ENCODE results near the gene CABS1. TPM values are rescaled to one million over a fixed set of nuclear protein-coding genes. Genes with fewer than 3 reads are reported as not detected.

CABS1 gene
- total RNA-seq, result not detected

DNA sequence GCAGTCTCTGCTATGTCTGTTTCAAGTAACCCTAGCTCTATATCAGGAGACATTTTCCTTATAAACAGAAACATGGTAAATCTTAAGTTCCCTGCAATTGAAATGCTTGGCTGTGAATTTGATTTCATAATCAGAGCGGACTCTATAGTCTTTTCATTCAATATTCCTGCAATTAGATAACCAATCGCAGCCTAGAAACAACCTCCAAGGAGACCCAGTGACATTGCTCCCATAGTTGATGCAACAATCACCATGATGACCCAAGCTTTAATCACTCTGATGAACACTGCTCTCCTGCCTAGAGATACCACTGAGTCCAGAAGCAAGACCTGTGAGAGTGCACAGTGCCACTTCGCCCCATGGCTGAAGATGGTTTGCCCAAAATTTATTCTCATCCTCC is at the start of gene CABS1:
CABS1 (plus strand) TSS at position 301 of the 400 bp plus-strand sequence; CDS start at position 360, 59 bp downstream.
- CTCF ChIA-PET, result no interaction called here
- intact Hi-C loops (cut with DNase I, micrococcal nuclease), result no loop called here
- H3K4me1 Mint-ChIP-seq, result no peaks in the 10 kb centered on the region
- DNase-seq (no peak), ATAC-seq (no peak)
- POLR2A ChIA-PET, result no interaction called here
- no peak within 1 kb of the TSS for H3K4me3 Mint-ChIP-seq
- H3K36me3 Mint-ChIP-seq (ENCODE audit: low read depth), result no peaks in the 10 kb centered on the region
- no peak within 1 kb of the TSS for H3K27ac Mint-ChIP-seq
- no peaks in the 10 kb centered on the region for H3K9me3 Mint-ChIP-seq (ENCODE audit: low read depth)
- no peaks in the 10 kb centered on the region for H3K27me3 Mint-ChIP-seq

DNA sequence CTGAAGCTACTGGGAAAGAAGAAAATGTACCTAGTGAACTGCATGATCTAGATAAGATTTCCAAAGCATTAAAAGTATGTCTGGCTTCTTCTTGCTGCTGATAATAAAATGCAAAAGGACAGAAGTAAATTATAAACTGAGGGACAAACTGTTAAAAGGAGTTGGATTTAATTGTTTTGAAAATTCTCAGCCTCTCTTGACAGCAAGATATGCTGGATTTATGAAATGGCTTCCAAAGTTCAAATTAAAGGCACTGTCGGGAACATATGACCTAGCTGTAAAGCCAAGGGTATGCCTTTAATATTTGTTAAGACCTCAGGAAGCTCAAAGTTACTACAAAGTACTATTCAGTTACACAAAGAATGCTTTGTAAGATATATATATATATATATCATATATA is 46.1 kb upstream of the CABS1 start:
- ATAC-seq (no peak), DNase-seq (no peak)
- Mint-ChIP-seq H3K36me3 (ENCODE audit: low read depth) (no peaks in the 10 kb centered on the region), H3K27me3 (no peaks in the 10 kb centered on the region), H3K4me3 (no peak overlapping the region), H3K4me1 (no peaks in the 10 kb centered on the region), H3K9me3 (ENCODE audit: low read depth) (no peaks in the 10 kb centered on the region), H3K27ac (no peak overlapping the region)
- ChIA-PET POLR2A (no interaction called here), CTCF (no interaction called here)
- intact Hi-C loops (cut with DNase I, micrococcal nuclease), result no loop called here

DNA sequence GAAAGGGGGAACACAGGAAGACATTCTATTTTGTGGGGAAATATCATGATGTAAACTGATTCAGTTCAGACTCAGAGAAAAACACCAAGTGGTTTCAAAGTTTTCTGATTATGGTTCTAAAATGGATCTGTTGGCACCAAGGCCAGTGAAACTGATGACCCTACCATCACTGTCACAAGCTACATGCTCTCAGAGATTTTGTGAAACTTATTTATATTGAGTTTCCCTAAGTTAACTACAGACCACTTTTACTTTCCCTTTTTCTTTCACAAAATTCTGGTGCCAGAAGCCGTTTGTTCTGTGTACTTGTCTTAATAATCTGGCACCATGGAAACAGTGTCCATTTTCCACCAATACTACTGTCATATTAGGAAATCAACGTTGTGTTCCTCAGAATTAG is 43.4 kb upstream of the CABS1 start:
- ChIA-PET POLR2A (no interaction called here), CTCF (no interaction called here)
- intact Hi-C loops (cut with DNase I, micrococcal nuclease), result no loop called here
- no peaks in the 10 kb centered on the region for H3K4me1 Mint-ChIP-seq
- no peak overlapping the region for H3K27ac Mint-ChIP-seq
- DNase-seq, result no peak
- no peaks in the 10 kb centered on the region for H3K36me3 Mint-ChIP-seq (ENCODE audit: low read depth)
- no peaks in the 10 kb centered on the region for H3K9me3 Mint-ChIP-seq (ENCODE audit: low read depth)
- no peaks in the 10 kb centered on the region for H3K27me3 Mint-ChIP-seq
- no peak overlapping the region for H3K4me3 Mint-ChIP-seq
- ATAC-seq, result no peak

DNA sequence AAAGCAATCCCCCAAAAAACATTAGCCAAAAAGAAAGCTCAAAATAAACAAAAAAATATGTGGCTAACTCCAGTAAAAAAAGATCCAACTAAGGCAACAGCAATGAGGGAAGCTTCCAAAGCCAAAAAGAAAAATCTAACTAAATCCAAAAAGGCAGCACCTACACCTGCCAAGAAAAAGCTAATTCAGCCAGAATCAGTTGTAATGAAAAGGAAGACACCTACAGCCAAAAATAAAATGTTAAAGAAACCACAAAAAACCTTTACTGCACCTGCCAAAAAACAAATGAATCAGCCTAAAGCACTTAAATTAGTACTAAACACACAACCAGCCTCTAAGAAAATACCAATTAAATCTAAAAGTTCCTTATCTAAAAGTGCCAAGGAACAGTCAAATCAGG is 37.2 kb upstream of the CABS1 start:
- POLR2A ChIA-PET, result no interaction called here
- intact Hi-C loops (cut with DNase I, micrococcal nuclease), result loop anchor here in 1 of 2 experiments (5.0 kb wide), 1 partner anchor 50 kb away; no protein-coding TSS in a partner anchor
- no peaks in the 10 kb centered on the region for H3K36me3 Mint-ChIP-seq (ENCODE audit: low read depth)
- no peak overlapping the region for H3K27ac Mint-ChIP-seq
- ATAC-seq (no peak), DNase-seq (no peak)
- H3K4me3 Mint-ChIP-seq, result no peak overlapping the region
- peaks cover 2% of the 10 kb centered on the region for H3K27me3 Mint-ChIP-seq
- CTCF ChIA-PET, result interaction anchor here (0.9 kb wide), 1 partner anchor 28 kb away, joined by 3 read pairs; no protein-coding TSS in a partner anchor
- no peaks in the 10 kb centered on the region for H3K4me1 Mint-ChIP-seq
- H3K9me3 Mint-ChIP-seq (ENCODE audit: low read depth), result no peaks in the 10 kb centered on the region

DNA sequence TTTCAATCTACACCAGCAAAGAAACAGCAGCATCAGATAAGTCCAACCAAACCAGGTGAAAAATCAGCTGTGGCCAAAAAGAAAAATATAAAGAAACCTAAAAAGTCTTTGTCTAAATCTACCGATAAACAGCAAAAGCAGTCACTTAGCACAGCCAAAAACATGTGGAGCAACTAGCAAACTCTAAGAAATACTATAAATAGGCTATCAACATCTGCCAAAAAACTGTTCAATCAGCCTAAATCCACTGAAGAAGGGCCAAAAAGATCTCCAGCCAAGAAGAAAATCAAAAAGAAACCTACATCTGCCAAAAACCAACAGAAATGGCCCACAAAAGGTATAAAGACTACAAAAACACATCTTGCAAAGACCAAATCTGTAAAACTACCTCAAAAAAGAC is 36.7 kb upstream of the CABS1 start:
- DNase-seq, result no peak
- no peaks in the 10 kb centered on the region for H3K9me3 Mint-ChIP-seq (ENCODE audit: low read depth)
- H3K36me3 Mint-ChIP-seq (ENCODE audit: low read depth), result no peaks in the 10 kb centered on the region
- CTCF ChIA-PET, result interaction anchor here (0.9 kb wide), 1 partner anchor 29 kb away, joined by 3 read pairs; no protein-coding TSS in a partner anchor
- intact Hi-C loops (cut with DNase I, micrococcal nuclease), result loop anchor here in 1 of 2 experiments (5.0 kb wide), 1 partner anchor 49 kb away; no protein-coding TSS in a partner anchor
- H3K4me1 Mint-ChIP-seq, result no peaks in the 10 kb centered on the region
- ATAC-seq, result no peak
- H3K27me3 Mint-ChIP-seq, result peaks cover 2% of the 10 kb centered on the region
- H3K27ac Mint-ChIP-seq, result no peak overlapping the region
- POLR2A ChIA-PET, result no interaction called here
- H3K4me3 Mint-ChIP-seq, result no peak overlapping the region

DNA sequence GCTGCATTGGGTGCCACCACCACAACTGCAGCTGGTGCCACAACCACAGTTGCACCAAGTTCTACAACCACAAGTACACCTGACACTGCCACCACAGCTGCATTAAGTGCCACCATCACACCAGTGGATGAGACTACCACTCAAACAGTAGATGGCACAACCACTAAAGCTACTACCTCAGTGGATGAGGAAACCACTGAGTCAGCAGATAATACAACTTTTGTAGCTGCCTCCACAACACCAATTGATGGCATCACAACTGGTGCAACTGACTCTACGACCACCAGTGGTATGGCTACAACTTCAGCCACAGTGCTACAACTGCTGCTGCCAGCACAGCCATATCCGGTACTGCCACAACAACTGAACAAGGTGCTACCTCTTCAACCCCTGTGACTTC is 35.1 kb upstream of the CABS1 start:
- no peak overlapping the region for H3K4me3 Mint-ChIP-seq
- no peaks in the 10 kb centered on the region for H3K9me3 Mint-ChIP-seq (ENCODE audit: low read depth)
- H3K27ac Mint-ChIP-seq, result no peak overlapping the region
- H3K36me3 Mint-ChIP-seq (ENCODE audit: low read depth), result no peaks in the 10 kb centered on the region
- DNase-seq (no peak), ATAC-seq (no peak)
- no peaks in the 10 kb centered on the region for H3K4me1 Mint-ChIP-seq
- POLR2A ChIA-PET, result no interaction called here
- CTCF ChIA-PET, result no interaction called here
- intact Hi-C loops (cut with DNase I, micrococcal nuclease), result loop anchor here in 1 of 2 experiments (5.0 kb wide), 1 partner anchor 48 kb away; no protein-coding TSS in a partner anchor
- H3K27me3 Mint-ChIP-seq, result peaks cover 2% of the 10 kb centered on the region

DNA sequence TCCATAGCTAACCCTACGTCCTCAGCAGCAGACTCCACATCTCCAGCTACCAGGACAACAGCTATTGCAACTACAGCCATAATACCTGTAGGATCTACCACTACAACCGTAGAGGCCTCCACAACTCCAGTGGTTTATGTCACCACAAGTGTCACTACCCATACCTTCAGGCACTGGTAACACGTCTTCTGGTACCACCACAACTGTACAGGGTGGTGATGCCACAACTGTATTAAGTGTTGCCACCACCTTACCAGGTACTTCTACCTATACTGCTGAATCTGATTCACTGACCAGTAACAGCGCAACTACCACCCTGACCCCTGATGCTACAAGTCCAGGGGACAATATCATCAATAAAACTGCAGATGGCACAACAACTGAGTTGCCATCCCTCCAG is 34.6 kb upstream of the CABS1 start:
- no peak for DNase-seq
- H3K36me3 Mint-ChIP-seq (ENCODE audit: low read depth), result no peaks in the 10 kb centered on the region
- no peak overlapping the region for H3K27ac Mint-ChIP-seq
- ChIA-PET CTCF (no interaction called here), POLR2A (no interaction called here)
- intact Hi-C loops (cut with DNase I, micrococcal nuclease), result no loop called here
- no peak overlapping the region for H3K4me3 Mint-ChIP-seq
- no peaks in the 10 kb centered on the region for H3K9me3 Mint-ChIP-seq (ENCODE audit: low read depth)
- no peaks in the 10 kb centered on the region for H3K4me1 Mint-ChIP-seq
- no peak for ATAC-seq
- peaks cover 2% of the 10 kb centered on the region for H3K27me3 Mint-ChIP-seq

DNA sequence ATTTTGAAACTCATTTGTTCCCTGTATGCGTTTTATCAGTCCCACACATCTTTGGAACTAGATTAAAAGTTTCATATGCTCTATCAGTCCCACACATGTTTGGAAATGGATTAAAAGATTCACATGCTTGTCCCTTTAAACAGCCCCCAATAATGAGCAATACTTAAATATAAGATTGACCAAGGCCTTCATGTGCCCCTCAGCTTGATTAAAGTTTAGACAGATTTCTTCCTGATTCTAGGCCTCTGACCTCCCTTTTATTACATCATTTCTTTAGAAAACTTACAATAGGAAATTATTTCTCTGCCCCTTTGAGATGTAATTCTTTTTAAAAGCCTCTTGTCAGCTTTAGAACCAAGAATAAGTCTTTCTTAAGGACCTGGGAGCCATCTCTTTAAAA is 31.7 kb upstream of the CABS1 start:
- H3K36me3 Mint-ChIP-seq (ENCODE audit: low read depth), result no peaks in the 10 kb centered on the region
- no peak overlapping the region for H3K27ac Mint-ChIP-seq
- DNase-seq (no peak), ATAC-seq (no peak)
- no peaks in the 10 kb centered on the region for H3K4me1 Mint-ChIP-seq
- POLR2A ChIA-PET, result no interaction called here
- no peak overlapping the region for H3K4me3 Mint-ChIP-seq
- H3K27me3 Mint-ChIP-seq, result no peaks in the 10 kb centered on the region
- CTCF ChIA-PET, result no interaction called here
- intact Hi-C loops (cut with DNase I, micrococcal nuclease), result no loop called here
- H3K9me3 Mint-ChIP-seq (ENCODE audit: low read depth), result peaks cover 5% of the 10 kb centered on the region

DNA sequence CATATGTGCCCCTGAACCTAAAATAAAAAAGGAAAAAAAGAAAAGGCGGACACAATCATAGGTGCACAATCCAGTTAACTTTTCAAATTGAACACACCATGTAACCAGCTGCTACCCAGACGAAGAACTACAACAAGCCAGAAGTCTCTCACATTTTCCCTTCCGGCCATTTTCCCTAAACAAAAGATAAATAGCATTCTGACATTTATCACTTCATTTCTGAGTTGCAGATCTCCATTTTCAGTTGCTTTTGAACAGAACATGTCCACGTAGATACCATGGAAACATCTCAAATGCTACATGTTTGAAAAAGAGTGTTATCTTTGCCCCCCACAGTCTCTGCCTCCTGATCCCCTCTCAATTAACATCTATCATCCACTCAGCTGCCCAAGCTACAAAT is 29.2 kb upstream of the CABS1 start:
- peaks cover 5% of the 10 kb centered on the region for H3K9me3 Mint-ChIP-seq (ENCODE audit: low read depth)
- H3K36me3 Mint-ChIP-seq (ENCODE audit: low read depth), result no peaks in the 10 kb centered on the region
- no peak overlapping the region for H3K27ac Mint-ChIP-seq
- no peak overlapping the region for H3K4me3 Mint-ChIP-seq
- POLR2A ChIA-PET, result no interaction called here
- intact Hi-C loops (cut with DNase I, micrococcal nuclease), result no loop called here
- DNase-seq (no peak), ATAC-seq (no peak)
- no peaks in the 10 kb centered on the region for H3K27me3 Mint-ChIP-seq
- CTCF ChIA-PET, result no interaction called here
- H3K4me1 Mint-ChIP-seq, result no peaks in the 10 kb centered on the region

DNA sequence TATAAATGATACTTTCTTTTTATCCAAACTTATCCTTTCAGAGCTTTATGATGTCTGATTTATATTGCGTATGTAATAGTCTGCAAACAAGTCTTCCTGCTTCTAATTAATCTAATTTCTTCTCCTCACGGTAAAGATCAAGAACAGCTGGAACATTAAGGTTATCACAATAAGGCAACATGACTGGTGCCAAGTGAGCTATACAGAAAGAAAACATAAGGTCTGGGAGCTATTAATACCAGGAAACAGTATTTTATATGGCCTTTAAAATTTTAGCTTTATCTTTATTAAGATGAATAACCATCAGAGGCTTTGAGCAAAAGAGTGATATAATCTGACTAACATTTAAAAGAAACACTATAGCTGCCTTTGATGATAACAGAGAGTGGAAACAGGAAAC is 28.7 kb upstream of the CABS1 start:
- DNase-seq (no peak), ATAC-seq (no peak)
- ChIA-PET CTCF (no interaction called here), POLR2A (no interaction called here)
- peaks cover 5% of the 10 kb centered on the region for H3K9me3 Mint-ChIP-seq (ENCODE audit: low read depth)
- intact Hi-C loops (cut with DNase I, micrococcal nuclease), result no loop called here
- H3K27ac Mint-ChIP-seq, result no peak overlapping the region
- no peaks in the 10 kb centered on the region for H3K36me3 Mint-ChIP-seq (ENCODE audit: low read depth)
- no peaks in the 10 kb centered on the region for H3K27me3 Mint-ChIP-seq
- no peaks in the 10 kb centered on the region for H3K4me1 Mint-ChIP-seq
- H3K4me3 Mint-ChIP-seq, result no peak overlapping the region

DNA sequence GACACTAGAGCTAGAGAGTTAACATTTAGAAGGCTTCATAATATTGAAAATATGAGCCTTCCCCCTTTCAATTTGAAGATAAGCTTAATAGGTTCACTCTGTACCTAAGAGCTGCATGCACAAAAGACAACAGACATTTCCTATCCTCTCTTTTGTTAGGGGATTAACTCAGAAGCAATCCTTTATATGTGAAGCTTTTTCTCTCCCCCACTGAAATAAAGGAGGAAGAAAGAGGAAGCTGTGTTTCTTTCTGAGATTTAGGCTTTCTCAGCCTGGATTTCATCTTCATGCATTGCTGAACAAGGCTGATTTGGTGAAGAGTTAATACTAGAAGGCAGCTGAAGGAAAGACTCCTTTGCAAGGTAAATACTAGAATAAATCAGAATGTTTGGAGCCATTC is 21.0 kb upstream of the CABS1 start:
- no peak for ATAC-seq

DNA sequence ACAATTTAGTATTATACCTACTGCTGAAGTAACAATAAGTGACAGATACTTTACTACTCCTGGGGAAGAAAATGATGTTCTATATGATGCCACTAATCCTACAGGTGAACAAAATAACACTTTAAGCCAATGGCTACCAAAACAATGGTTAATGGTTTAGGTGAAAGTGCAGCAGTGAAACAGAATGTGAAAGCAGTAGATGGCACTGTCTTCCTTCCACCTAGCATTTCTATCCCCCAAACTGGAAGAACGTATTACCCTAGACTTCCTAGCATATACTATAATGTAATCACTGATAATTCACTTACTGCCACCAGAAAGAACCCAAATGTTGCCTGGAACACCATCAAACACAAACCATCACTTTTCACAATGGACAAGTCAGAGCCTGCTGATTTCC is 18.9 kb upstream of the CABS1 start:
- H3K4me3 Mint-ChIP-seq, result no peak overlapping the region
- ChIA-PET POLR2A (no interaction called here), CTCF (no interaction called here)
- no peaks in the 10 kb centered on the region for H3K9me3 Mint-ChIP-seq (ENCODE audit: low read depth)
- DNase-seq (no peak), ATAC-seq (no peak)
- no peaks in the 10 kb centered on the region for H3K27me3 Mint-ChIP-seq
- intact Hi-C loops (cut with DNase I, micrococcal nuclease), result no loop called here
- no peak overlapping the region for H3K27ac Mint-ChIP-seq
- H3K4me1 Mint-ChIP-seq, result no peaks in the 10 kb centered on the region
- no peaks in the 10 kb centered on the region for H3K36me3 Mint-ChIP-seq (ENCODE audit: low read depth)

More for the DNA sequence above, 21.0 kb upstream of the CABS1 start:
- no peaks in the 10 kb centered on the region for H3K27me3 Mint-ChIP-seq
- ChIA-PET POLR2A (no interaction called here), CTCF (interaction anchor here (0.6 kb wide), 1 partner anchor 1409 kb away, joined by 3 read pairs; no protein-coding TSS in a partner anchor)
- intact Hi-C loops (cut with DNase I, micrococcal nuclease), result no loop called here
- no peak for DNase-seq
- no peak overlapping the region for H3K4me3 Mint-ChIP-seq
- H3K9me3 Mint-ChIP-seq (ENCODE audit: low read depth), result no peaks in the 10 kb centered on the region
- H3K36me3 Mint-ChIP-seq (ENCODE audit: low read depth), result no peaks in the 10 kb centered on the region
- no peak overlapping the region for H3K27ac Mint-ChIP-seq
- H3K4me1 Mint-ChIP-seq, result no peaks in the 10 kb centered on the region

DNA sequence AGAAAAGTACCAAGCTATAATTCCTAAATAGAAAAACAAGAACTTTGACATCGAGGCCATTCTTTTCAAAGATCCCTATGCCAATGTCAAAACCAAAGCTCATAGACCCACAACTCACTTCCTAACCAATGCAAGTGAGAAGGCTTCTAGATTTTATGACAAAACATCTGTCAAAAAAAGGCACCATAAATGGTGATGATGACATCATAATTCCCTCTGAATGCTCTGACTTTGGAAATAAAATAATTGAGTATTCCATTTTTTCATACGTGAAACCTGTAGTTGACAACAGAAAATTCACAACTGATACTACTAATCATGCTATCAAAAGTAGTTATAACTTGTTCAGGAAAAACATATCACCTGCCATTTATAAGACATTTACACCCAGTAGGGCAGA is 8.7 kb upstream of the CABS1 start:
- no peaks in the 10 kb centered on the region for H3K27me3 Mint-ChIP-seq
- DNase-seq (no peak), ATAC-seq (no peak)
- no peaks in the 10 kb centered on the region for H3K9me3 Mint-ChIP-seq (ENCODE audit: low read depth)
- H3K27ac Mint-ChIP-seq, result no peak overlapping the region
- H3K4me3 Mint-ChIP-seq, result no peak overlapping the region
- no peaks in the 10 kb centered on the region for H3K36me3 Mint-ChIP-seq (ENCODE audit: low read depth)
- ChIA-PET POLR2A (no interaction called here), CTCF (no interaction called here)
- no peaks in the 10 kb centered on the region for H3K4me1 Mint-ChIP-seq
- intact Hi-C loops (cut with DNase I, micrococcal nuclease), result no loop called here

Measured in activated CD4-positive, alpha-beta T cell treated with anti-CD3 and anti-CD28 coated beads for 36 hours (primary cell).